ENCODE measurements around the gene GNG7.
"Not testable (repeated sequence)": the region's sequence is repeated elsewhere in the genome, so short reads cannot be mapped to it uniquely, and the experiment has no call there.

DNA sequence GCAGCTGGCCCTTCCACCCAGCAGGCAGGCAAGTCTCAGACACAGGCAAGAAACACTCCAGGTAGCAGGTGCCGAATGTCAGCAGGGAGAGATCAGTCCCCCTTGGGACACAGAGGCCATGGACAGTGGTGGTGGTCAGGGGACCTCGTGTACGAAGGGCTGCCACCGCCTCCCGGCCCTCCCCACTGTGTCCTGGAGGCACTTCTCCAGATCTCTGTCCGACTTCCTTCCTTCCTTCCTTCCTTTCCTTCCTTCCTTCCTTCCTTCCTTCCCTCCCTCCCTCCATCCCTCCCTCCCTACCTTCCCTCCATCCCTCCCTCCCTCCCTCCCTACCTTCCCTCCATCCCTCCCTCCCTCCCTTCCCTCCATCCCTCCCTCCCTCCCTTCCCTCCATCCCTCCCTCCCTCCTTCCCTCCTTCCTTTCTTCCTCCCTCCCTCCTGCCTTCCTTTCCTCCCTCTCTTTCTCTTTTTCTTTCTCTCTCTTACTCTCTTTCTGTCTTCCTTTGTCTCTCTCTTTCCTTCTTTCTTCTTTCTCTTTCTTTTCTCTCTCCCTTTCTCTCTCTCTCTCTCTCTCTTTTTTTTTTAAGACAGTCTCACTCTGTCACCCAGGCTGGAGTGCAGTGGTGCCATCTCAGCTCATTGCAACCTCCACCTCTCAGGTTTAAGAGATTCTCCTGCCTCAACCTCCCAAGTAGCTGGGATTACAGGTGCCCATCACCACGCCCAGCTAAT, 51.3 kb downstream of the GNG7 start:
- TF ChIP-seq, protein P1, sequence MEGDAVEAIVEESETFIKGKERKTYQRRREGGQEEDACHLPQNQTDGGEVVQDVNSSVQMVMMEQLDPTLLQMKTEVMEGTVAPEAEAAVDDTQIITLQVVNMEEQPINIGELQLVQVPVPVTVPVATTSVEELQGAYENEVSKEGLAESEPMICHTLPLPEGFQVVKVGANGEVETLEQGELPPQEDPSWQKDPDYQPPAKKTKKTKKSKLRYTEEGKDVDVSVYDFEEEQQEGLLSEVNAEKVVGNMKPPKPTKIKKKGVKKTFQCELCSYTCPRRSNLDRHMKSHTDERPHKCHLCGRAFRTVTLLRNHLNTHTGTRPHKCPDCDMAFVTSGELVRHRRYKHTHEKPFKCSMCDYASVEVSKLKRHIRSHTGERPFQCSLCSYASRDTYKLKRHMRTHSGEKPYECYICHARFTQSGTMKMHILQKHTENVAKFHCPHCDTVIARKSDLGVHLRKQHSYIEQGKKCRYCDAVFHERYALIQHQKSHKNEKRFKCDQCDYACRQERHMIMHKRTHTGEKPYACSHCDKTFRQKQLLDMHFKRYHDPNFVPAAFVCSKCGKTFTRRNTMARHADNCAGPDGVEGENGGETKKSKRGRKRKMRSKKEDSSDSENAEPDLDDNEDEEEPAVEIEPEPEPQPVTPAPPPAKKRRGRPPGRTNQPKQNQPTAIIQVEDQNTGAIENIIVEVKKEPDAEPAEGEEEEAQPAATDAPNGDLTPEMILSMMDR (optimal IDR thresholded peaks at IDR 0.05 in 1 of 3, IDR thresholded peaks at IDR 0.05 in 1 of 3, conservative IDR thresholded peaks at IDR 0.05 in 1 of 3; ENCODE audit: extremely low read depth in 1 of 3, insufficient read depth in 2 of 3, low read length in 3 of 3), result not testable (repeated sequence)
- not testable (repeated sequence) for TF ChIP-seq EZH2 (IDR thresholded peaks at IDR 0.05; ENCODE audit: low read length)
